ENCODE results near the gene UGT1A10. TPM values are rescaled to one million over a fixed set of nuclear protein-coding genes. Genes with fewer than 3 reads are reported as not detected.

Gene UGT1A10
- total RNA-seq, 1 experiment from 2014 or later, result not detected

- TF ChIP-seq ELF1 (IDR thresholded peaks at IDR 0.05; ENCODE audit: borderline replicate concordance, low read depth), result no peak
- TF ChIP-seq, protein P1, sequence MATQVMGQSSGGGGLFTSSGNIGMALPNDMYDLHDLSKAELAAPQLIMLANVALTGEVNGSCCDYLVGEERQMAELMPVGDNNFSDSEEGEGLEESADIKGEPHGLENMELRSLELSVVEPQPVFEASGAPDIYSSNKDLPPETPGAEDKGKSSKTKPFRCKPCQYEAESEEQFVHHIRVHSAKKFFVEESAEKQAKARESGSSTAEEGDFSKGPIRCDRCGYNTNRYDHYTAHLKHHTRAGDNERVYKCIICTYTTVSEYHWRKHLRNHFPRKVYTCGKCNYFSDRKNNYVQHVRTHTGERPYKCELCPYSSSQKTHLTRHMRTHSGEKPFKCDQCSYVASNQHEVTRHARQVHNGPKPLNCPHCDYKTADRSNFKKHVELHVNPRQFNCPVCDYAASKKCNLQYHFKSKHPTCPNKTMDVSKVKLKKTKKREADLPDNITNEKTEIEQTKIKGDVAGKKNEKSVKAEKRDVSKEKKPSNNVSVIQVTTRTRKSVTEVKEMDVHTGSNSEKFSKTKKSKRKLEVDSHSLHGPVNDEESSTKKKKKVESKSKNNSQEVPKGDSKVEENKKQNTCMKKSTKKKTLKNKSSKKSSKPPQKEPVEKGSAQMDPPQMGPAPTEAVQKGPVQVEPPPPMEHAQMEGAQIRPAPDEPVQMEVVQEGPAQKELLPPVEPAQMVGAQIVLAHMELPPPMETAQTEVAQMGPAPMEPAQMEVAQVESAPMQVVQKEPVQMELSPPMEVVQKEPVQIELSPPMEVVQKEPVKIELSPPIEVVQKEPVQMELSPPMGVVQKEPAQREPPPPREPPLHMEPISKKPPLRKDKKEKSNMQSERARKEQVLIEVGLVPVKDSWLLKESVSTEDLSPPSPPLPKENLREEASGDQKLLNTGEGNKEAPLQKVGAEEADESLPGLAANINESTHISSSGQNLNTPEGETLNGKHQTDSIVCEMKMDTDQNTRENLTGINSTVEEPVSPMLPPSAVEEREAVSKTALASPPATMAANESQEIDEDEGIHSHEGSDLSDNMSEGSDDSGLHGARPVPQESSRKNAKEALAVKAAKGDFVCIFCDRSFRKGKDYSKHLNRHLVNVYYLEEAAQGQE (IDR thresholded peaks at IDR 0.05; ENCODE audit: low read depth), result no peak
These were observed 179.6 kb downstream of the UGT1A10 start (continued) for GRCh38 chr2:233815861-233816260.

DNA sequence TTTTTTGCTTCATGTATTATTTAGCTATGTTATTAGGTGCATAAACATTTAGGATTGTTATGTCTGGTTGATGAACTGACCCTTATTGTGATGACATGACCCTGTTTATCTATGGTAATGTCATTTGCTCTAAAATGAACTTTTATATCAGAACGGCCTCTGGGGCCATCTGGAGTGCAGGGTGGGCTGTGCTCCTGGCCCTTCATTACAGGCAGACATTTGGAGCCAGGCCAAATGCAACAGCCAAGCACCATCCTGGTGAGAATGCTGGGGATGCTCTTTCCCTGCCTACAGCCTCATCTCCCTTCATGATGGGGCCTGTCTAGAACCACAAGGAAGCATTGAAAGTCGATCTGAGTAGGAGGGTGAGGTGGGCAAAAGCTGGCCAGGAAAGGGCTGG lies 180.1 kb downstream of the UGT1A10 start:
- no peaks in the 10 kb centered on the region for H3K9me3 ChIP-seq (ENCODE audit: control insufficient read depth in 1 of 2, insufficient read depth in 1 of 2, low read depth in 1 of 2, low read length in 2 of 2)
- no peaks in the 10 kb centered on the region for H3K4me1 ChIP-seq (ENCODE audit: control insufficient read depth in 1 of 2, insufficient read depth in 2 of 2, low read length in 2 of 2)
- H3K9ac ChIP-seq (ENCODE audit: low read length), result no peak overlapping the region
- BruUV-seq (replicated peaks), result no TSS peak
- H3K27ac ChIP-seq (ENCODE audit: low read depth, low read length), result no peak overlapping the region
- no peak for ATAC-seq
- ChIA-PET RAD21 (ENCODE audit: low non-redundant PET in 1 of 2, low total read pairs in 2 of 2, uncharacterized antibody in 2 of 2, unreplicated experiment in 2 of 2) (no interaction called here), POLR2A (no interaction called here), CTCF (no interaction called here)
- H3K27me3 ChIP-seq (ENCODE audit: insufficient read depth, low read length), result no peaks in the 10 kb centered on the region
- TF ChIP-seq, protein P2, sequence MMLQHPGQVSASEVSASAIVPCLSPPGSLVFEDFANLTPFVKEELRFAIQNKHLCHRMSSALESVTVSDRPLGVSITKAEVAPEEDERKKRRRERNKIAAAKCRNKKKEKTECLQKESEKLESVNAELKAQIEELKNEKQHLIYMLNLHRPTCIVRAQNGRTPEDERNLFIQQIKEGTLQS (IDR thresholded peaks at IDR 0.05), result no peak
- TF ChIP-seq CTCF (IDR thresholded peaks at IDR 0.05 in 2 of 3, conservative IDR thresholded peaks at IDR 0.05 in 1 of 3; ENCODE audit: borderline replicate concordance in 1 of 3, insufficient read depth in 1 of 3, low read depth in 2 of 3, low read length in 2 of 3) (no peak), TCF7L2 (IDR thresholded peaks at IDR 0.05; ENCODE audit: borderline replicate concordance, extremely low read depth, insufficient read depth, insufficient read length) (no peak), ZNF274 (IDR thresholded peaks at IDR 0.05; ENCODE audit: low read depth, low read length) (no peak), YY1 (IDR thresholded peaks at IDR 0.05; ENCODE audit: extremely low read depth, insufficient replicate concordance, low read depth, low read length) (no peak), EGR1 (IDR thresholded peaks at IDR 0.05; ENCODE audit: low read depth) (no peak), POLR2A (IDR thresholded peaks at IDR 0.05; ENCODE audit: borderline replicate concordance, extremely low read depth, insufficient read depth, insufficient read length) (no peak), RAD21 (IDR thresholded peaks at IDR 0.05; ENCODE audit: low read depth) (no peak)
- TF ChIP-seq, protein P3, sequence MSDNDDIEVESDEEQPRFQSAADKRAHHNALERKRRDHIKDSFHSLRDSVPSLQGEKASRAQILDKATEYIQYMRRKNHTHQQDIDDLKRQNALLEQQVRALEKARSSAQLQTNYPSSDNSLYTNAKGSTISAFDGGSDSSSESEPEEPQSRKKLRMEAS (IDR thresholded peaks at IDR 0.05), result no peak
- TF ChIP-seq, protein P1 (IDR thresholded peaks at IDR 0.05; ENCODE audit: low read depth), result no peak
- intact Hi-C loops (cut with micrococcal nuclease), result no loop called here
- no peak for DNase-seq (ENCODE audit: low read depth, low spot score)
- no peak overlapping the region for H2AFZ ChIP-seq (ENCODE audit: low read depth, low read length, poor library complexity, severe bottlenecking)
- H4K20me1 ChIP-seq (ENCODE audit: insufficient read depth), result no peaks in the 10 kb centered on the region
- H3K4me3 ChIP-seq (replicated peaks in 1 of 2; ENCODE audit: low read depth in 1 of 2, low read length in 2 of 2), result no peak overlapping the region
- no peaks in the 10 kb centered on the region for H3K36me3 ChIP-seq (ENCODE audit: control insufficient read depth in 1 of 2, insufficient read depth in 2 of 2, low read length in 2 of 2)
- no peak overlapping the region for H3K4me2 ChIP-seq (ENCODE audit: low read length)
- H3K9me2 ChIP-seq (ENCODE audit: insufficient read depth), result no peaks in the 10 kb centered on the region
- H3K79me2 ChIP-seq (ENCODE audit: insufficient read depth, low read length), result no peaks in the 10 kb centered on the region

Data from HCT116 (cell line).